KMS-11 (cell line): Measurements from ENCODE around the gene VPS51.

Source experiments
- H2AFZ ChIP-seq: fragments of 200-600 bp; sonication (generic); 2 replicates; pipeline ENCODE4 v1.6.1; 2016; ENCODE audit warnings: antibody characterized with exemption, mixed run types, low read depth
- H3K27ac ChIP-seq: fragments of 200-600 bp; sonication (generic); 2 replicates; pipeline ENCODE4 v1.6.1; 2016; ENCODE audit warnings: mild to moderate bottlenecking, mixed run types
- H3K27me3 ChIP-seq: fragments of 200-600 bp; sonication (generic); 2 replicates; pipeline ENCODE4 v1.6.1; 2017; ENCODE audit warnings: mild to moderate bottlenecking, low read depth, mixed run types, moderate library complexity; ENCODE audit not compliant: insufficient read depth
- H3K36me3 ChIP-seq: fragments of 200-600 bp; sonication (generic); 2 replicates; pipeline ENCODE4 v1.6.1; 2017; ENCODE audit warnings: mild to moderate bottlenecking, mixed run types; ENCODE audit not compliant: insufficient read depth
- H3K4me1 ChIP-seq: fragments of 200-600 bp; sonication (generic); 2 replicates; pipeline ENCODE4 v1.6.1; 2016; ENCODE audit warnings: mild to moderate bottlenecking, low read depth, mixed run types; ENCODE audit not compliant: poor library complexity, severe bottlenecking
- H3K4me2 ChIP-seq: fragments of 200-600 bp; sonication (generic); 2 replicates; pipeline ENCODE4 v1.7.0; 2016; ENCODE audit warnings: mild to moderate bottlenecking, mixed run types
- H3K4me3 ChIP-seq: fragments of 200-600 bp; sonication (generic); IDR thresholded peaks from 2 replicates; pipeline ENCODE4 v1.6.1; 2017; ENCODE audit warnings: low read depth, low read length, mixed read lengths; ENCODE audit not compliant: insufficient read depth
- H3K79me2 ChIP-seq: fragments of 200-600 bp; sonication (generic); 2 replicates; pipeline ENCODE4 v1.6.1; 2016; ENCODE audit warnings: low read depth, mixed run types; ENCODE audit not compliant: insufficient read depth
- H3K9ac ChIP-seq: fragments of 200-600 bp; sonication (generic); 2 replicates; pipeline ENCODE4 v1.6.1; 2016; ENCODE audit warnings: mild to moderate bottlenecking, mixed run types
- H4K20me1 ChIP-seq: fragments of 200-600 bp; sonication (generic); 2 replicates; pipeline ENCODE4 v1.6.1; 2016; ENCODE audit warnings: mild to moderate bottlenecking, mixed run types; ENCODE audit not compliant: insufficient read depth
- TF ChIP-seq, protein P1 (sequence below): fragments of 200-600 bp; sonication (generic); conservative IDR thresholded peaks from 2 replicates; pipeline ENCODE4 v1.6.1; 2017; ENCODE audit warnings: low read depth, mild to moderate bottlenecking, antibody characterized with exemption, low read length, moderate library complexity, mixed read lengths

Gene VPS51

DNA sequence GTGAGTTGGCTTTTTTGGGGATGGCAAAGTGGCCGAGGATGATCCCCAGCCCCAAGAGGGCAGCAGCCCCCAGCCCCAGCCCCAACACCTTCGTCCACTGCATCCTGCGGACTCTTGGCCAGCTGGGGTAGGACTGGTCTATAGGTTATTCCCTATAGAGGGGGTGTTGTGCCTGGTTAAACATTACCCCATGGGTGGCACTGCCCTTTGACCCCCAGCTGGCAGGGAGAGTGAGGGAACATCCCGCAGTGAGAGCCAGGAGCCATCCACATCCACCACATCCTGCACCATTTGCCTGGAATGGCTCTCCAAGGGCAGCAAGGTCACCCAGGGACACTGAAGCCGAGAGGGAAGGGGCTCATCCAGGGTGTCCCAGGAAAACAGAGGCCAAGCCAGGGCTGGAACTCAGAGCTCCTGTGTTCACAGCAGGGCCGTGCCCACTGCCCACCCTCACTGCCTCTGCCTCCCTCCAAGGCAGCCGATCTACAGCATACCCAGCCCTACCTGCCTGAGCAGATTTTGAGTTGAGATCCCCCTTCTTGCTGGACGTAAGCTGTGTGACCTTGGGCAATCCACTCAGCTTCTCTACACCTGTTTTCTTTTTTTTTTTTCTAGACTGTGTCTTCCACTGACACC lies 37.5 kb upstream of the VPS51 start, which contains the start of gene NAALADL1:
Gene NAALADL1, minus strand, starts transcription at position 135 of the 636 bp plus-strand sequence. Its CDS starts 32 bp downstream, at position 103.
- no peak within 1 kb of the TSS for H3K9ac ChIP-seq
- H4K20me1 ChIP-seq, result no peaks in the 10 kb centered on the region
- no peaks in the 10 kb centered on the region for H3K36me3 ChIP-seq
- H3K4me1 ChIP-seq, result peaks cover 20% of the 10 kb centered on the region
- no peak within 1 kb of the TSS for H3K4me3 ChIP-seq
- TF ChIP-seq, protein P1, sequence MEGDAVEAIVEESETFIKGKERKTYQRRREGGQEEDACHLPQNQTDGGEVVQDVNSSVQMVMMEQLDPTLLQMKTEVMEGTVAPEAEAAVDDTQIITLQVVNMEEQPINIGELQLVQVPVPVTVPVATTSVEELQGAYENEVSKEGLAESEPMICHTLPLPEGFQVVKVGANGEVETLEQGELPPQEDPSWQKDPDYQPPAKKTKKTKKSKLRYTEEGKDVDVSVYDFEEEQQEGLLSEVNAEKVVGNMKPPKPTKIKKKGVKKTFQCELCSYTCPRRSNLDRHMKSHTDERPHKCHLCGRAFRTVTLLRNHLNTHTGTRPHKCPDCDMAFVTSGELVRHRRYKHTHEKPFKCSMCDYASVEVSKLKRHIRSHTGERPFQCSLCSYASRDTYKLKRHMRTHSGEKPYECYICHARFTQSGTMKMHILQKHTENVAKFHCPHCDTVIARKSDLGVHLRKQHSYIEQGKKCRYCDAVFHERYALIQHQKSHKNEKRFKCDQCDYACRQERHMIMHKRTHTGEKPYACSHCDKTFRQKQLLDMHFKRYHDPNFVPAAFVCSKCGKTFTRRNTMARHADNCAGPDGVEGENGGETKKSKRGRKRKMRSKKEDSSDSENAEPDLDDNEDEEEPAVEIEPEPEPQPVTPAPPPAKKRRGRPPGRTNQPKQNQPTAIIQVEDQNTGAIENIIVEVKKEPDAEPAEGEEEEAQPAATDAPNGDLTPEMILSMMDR, result no peak
- no peaks in the 10 kb centered on the region for H3K27me3 ChIP-seq
- no peak within 1 kb of the TSS for H3K27ac ChIP-seq
- H2AFZ ChIP-seq, result no peak within 1 kb of the TSS
- no peak within 1 kb of the TSS for H3K4me2 ChIP-seq
- no peaks in the 10 kb centered on the region for H3K79me2 ChIP-seq

DNA sequence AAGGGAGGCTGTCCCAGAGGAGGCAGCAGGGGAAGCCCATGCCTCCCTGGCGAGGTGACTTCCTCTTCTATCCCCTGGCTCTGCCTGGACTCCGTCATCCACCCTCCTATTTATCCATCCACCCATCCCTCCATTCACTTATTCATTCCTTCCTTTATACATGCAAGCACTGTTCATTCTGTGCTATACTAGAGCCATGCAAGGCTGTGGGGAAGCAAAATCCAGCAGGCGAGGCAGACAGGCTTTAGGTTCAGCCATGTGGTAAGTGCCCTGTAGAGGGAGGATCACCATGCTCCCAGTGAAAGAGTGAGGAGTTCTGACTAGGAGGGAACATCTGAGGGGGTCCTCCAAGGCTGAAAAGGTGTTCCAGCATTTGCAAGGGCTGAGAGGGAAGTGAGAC lies 36.5 kb upstream of the VPS51 start:
- no peak overlapping the region for H3K9ac ChIP-seq
- no peaks in the 10 kb centered on the region for H4K20me1 ChIP-seq
- no peak overlapping the region for H2AFZ ChIP-seq
- peaks cover 20% of the 10 kb centered on the region for H3K4me1 ChIP-seq
- no peak overlapping the region for H3K4me3 ChIP-seq
- no peak overlapping the region for H3K27ac ChIP-seq
- H3K27me3 ChIP-seq, result no peaks in the 10 kb centered on the region
- no peaks in the 10 kb centered on the region for H3K36me3 ChIP-seq
- H3K4me2 ChIP-seq, result no peak overlapping the region
- no peaks in the 10 kb centered on the region for H3K79me2 ChIP-seq
- TF ChIP-seq, protein P1, result no peak

DNA sequence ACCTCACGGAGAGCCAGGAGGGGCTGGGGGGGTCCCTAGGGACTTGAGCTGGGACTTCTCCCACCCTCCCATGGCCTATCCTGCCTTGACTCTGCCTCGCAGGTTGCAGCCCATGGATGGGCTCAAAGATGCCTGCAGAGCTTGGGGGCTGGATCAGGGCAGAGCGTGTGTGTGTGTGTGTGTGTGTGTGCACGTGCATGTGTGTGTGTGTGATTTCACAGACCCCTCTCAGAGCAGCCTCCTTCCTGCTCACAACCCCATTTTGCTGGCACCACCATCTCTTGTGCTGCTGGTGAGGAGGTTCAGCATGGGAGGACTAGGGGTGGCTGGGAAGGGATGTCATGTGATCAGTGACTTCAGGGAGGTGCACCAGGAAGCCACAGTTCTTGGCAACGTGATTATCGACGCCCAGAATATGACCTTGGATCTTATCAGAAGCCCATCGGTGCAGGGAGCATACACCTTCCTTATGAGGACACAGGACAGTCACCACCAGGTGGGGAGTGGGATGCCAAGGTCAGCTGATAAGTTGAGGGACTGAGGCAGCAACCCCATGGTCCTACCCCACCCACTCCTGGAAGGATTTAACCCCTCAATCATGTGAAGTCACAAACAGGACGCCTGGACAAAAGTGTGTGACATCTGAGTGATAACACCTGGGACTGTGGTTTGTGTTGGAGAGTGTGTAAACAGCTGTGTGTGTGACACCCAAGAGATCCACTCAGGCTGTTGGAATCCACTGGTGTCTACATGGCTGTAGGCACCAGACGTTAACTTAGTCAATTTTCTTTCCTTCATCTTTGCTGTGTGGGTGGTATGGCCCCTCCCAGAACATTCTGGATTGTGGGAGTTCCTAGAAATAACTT lies 35.8 kb upstream of the VPS51 start:
- TF ChIP-seq, protein P1, result no peak
- peaks cover 16% of the 10 kb centered on the region for H3K4me1 ChIP-seq
- no peaks in the 10 kb centered on the region for H3K27me3 ChIP-seq
- no peak overlapping the region for H2AFZ ChIP-seq
- no peak overlapping the region for H3K9ac ChIP-seq
- no peaks in the 10 kb centered on the region for H3K79me2 ChIP-seq
- no peak overlapping the region for H3K27ac ChIP-seq
- no peaks in the 10 kb centered on the region for H4K20me1 ChIP-seq
- no peak overlapping the region for H3K4me3 ChIP-seq
- no peak overlapping the region for H3K4me2 ChIP-seq
- no peaks in the 10 kb centered on the region for H3K36me3 ChIP-seq

DNA sequence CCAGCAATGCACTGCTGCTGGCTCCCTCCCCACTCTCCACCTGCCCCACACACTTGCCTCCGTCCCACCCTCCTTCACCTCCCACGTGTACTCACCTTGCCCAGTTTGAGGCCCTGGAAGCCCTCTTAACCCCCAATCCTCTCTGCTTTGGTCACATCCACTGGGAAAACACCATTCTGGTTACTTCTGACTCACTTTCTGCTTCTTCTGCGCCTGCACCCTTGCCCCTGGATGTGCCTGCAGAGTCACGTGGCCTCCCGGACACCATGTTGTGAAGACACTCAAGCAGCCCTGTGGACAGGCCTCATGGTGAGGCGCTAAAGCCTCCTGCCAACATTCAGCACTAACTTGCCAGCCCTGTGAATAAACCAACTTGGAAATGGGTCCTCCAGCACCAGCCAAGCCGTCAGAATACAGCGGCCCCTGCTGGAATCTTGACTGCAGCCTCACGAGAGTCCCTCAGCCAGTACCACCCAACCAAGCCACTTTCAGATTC lies 35.1 kb upstream of the VPS51 start:
- Histone ChIP-seq H3K36me3 (no peaks in the 10 kb centered on the region), H3K27me3 (no peaks in the 10 kb centered on the region), H3K4me3 (no peak overlapping the region), H2AFZ (no peak overlapping the region), H3K4me2 (no peak overlapping the region), H3K4me1 (peaks cover 8% of the 10 kb centered on the region), H3K9ac (no peak overlapping the region), H3K79me2 (no peaks in the 10 kb centered on the region), H3K27ac (no peak overlapping the region), H4K20me1 (no peaks in the 10 kb centered on the region)
- TF ChIP-seq, protein P1, result no peak
